ENCODE data around the gene SMIM21. TPM values are rescaled to one million over a fixed set of nuclear protein-coding genes. Genes with fewer than 3 reads are reported as not detected.

SMIM21 gene
- total RNA-seq, 1 donor from 2014 or later: not detected

DNA sequence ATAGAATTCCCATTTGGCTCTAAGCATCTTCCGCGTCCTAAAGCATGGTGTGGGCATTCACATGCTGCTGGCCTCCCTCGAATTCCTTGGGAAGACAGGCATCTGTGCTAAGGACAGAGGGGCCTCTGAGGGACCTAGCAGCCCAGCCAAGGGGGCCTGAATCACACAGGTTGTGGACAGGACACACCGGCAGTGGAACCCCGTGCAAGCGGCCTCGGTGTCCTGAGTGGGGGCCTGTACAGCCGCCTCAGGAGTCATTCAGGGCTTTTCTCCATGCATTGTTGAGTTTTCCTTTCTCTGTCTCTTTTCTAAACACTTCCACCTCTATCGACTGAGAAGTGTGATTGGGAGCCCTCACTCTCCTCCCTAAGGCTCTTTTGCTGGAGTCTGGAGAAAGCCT, 44.3 kb upstream of the SMIM21 start:
- Histone ChIP-seq H3K4me1 (no peaks in the 10 kb centered on the region), H3K36me3 (no peaks in the 10 kb centered on the region), H3K4me3 (no peak overlapping the region), H3K9me3 (no peaks in the 10 kb centered on the region), H3K27ac (no peak overlapping the region), H3K27me3 (no peaks in the 10 kb centered on the region)
- intact Hi-C loops (cut with DNase I): no loop called here
- TF ChIP-seq, protein P1, sequence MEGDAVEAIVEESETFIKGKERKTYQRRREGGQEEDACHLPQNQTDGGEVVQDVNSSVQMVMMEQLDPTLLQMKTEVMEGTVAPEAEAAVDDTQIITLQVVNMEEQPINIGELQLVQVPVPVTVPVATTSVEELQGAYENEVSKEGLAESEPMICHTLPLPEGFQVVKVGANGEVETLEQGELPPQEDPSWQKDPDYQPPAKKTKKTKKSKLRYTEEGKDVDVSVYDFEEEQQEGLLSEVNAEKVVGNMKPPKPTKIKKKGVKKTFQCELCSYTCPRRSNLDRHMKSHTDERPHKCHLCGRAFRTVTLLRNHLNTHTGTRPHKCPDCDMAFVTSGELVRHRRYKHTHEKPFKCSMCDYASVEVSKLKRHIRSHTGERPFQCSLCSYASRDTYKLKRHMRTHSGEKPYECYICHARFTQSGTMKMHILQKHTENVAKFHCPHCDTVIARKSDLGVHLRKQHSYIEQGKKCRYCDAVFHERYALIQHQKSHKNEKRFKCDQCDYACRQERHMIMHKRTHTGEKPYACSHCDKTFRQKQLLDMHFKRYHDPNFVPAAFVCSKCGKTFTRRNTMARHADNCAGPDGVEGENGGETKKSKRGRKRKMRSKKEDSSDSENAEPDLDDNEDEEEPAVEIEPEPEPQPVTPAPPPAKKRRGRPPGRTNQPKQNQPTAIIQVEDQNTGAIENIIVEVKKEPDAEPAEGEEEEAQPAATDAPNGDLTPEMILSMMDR (IDR thresholded peaks at IDR 0.05): no peak
- no peak for DNase-seq (ENCODE audit: low spot score in 2 of 2)

- intact Hi-C loops (cut with DNase I): no loop called here
- TF ChIP-seq, protein P1 (IDR thresholded peaks at IDR 0.05): no peak
- Histone ChIP-seq H3K27ac (no peak overlapping the region), H3K9me3 (no peaks in the 10 kb centered on the region), H3K4me3 (no peak overlapping the region), H3K4me1 (no peaks in the 10 kb centered on the region), H3K36me3 (no peaks in the 10 kb centered on the region), H3K27me3 (no peaks in the 10 kb centered on the region)
- DNase-seq (ENCODE audit: low spot score in 2 of 2): no peak
These were observed 40.3 kb upstream of the SMIM21 start for GRCh38 chr18:75467851-75468250.

DNA sequence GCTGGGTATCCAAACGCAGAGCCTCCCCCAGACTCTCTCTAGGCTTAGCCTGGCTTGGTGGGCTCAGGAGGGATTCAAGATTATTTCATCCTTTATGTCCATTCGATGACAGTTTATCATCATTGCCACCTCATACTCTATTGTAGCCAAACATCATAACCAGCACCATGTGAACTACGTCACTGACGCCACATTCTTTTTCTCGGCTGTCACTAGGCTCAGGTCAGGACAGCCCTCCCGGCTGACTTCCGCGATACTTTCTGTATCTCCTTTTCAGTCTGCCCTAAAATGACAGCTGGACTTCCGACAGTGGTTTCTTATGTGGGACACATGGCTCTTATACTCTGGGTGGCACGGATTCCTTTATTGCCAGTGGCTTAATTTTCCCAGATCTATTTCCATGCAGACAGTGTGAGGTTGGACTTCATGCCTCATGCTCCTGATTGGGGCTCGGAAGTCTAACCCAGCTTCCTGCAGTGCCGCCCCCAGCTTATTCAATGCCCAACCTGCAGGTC, 39.8 kb upstream of the SMIM21 start:
- H3K4me1 ChIP-seq: no peaks in the 10 kb centered on the region
- H3K36me3 ChIP-seq: no peaks in the 10 kb centered on the region
- H3K4me3 ChIP-seq: no peak overlapping the region
- no peak for DNase-seq (ENCODE audit: low spot score in 2 of 2)
- no peaks in the 10 kb centered on the region for H3K9me3 ChIP-seq
- H3K27ac ChIP-seq: no peak overlapping the region
- intact Hi-C loops (cut with DNase I): no loop called here
- H3K27me3 ChIP-seq: no peaks in the 10 kb centered on the region
- TF ChIP-seq, protein P1 (IDR thresholded peaks at IDR 0.05): no peak

DNA sequence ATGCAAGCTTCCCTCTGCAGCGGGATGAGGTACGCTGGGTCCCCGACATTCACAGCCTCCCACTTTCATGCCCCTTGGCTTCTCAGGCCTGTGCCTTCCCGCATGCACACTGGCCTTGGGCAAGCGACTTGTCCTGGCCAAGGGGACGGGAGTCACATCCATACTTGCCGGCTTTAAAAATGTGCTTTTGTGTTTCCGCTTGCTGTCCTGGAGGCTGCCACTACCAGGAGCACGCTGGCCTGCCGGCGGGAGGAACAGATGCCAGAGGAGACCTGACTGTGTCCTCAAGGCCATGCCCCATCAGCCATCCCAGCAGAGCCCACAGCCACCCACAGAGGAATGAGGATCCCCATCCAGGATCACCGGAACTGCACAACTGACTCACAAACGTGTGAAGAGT, 36.9 kb upstream of the SMIM21 start:
- intact Hi-C loops (cut with DNase I): no loop called here
- TF ChIP-seq, protein P1 (IDR thresholded peaks at IDR 0.05): no peak

DNA sequence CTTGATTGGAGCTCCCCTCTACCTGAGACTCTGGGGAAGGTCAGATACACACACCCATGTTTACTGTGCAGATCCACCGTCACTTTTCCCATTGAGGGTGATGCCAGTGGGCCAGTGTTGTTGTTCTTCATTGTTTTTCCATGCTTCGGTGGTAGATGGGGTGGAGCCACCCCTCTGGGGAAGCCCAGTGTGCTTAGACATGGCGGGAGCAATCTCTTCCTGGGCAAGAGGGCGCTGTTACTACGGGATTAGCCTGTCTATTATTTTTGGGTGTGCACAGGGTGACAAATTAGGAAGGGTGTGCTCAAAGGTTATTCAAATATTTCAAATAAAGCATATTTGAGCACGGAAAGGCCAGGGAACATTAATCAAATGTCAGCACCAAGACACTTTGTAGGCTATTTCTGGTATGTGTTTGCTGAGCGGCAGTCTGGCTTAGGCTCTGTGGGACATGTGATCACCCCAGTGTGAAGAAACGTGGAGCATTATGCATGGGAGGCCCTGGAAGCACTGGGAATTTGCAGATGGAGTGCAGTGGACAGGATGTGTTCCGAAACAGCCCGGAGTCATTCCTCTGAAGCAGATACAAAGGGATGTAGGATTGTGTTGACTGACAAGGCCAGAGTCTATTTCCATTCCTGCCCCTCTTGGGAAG, 34.8 kb upstream of the SMIM21 start:
- intact Hi-C loops (cut with DNase I): no loop called here
- H3K9me3 ChIP-seq: no peaks in the 10 kb centered on the region
- no peak overlapping the region for H3K4me3 ChIP-seq
- TF ChIP-seq, protein P1 (IDR thresholded peaks at IDR 0.05): no peak
- no peak for DNase-seq (ENCODE audit: low spot score in 2 of 2)
- no peaks in the 10 kb centered on the region for H3K27me3 ChIP-seq
- no peak overlapping the region for H3K27ac ChIP-seq
- H3K36me3 ChIP-seq: no peaks in the 10 kb centered on the region
- no peaks in the 10 kb centered on the region for H3K4me1 ChIP-seq

More for the DNA sequence above, 36.9 kb upstream of the SMIM21 start:
- DNase-seq (ENCODE audit: low spot score in 2 of 2): no peak
- Histone ChIP-seq H3K36me3 (no peaks in the 10 kb centered on the region), H3K4me1 (no peaks in the 10 kb centered on the region), H3K27me3 (no peaks in the 10 kb centered on the region), H3K4me3 (no peak overlapping the region), H3K27ac (no peak overlapping the region), H3K9me3 (no peaks in the 10 kb centered on the region)
